Ovary (tissue), 3 donors: ENCODE data around the gene GABRB2.

ENCODE experiments used
- CTCF ChIP-seq, 3 donors: fragments of 450-650 bp in 2 of 3; fragments of 200-600 bp in 1 of 3; IDR thresholded peaks; one replicate each; pipeline versions ENCODE4 v1.5.1 to v1.8.0; 2016 to 2022; ENCODE audit warnings: antibody characterized with exemption in 3 of 3, mild to moderate bottlenecking in 1 of 3
- POLR2A ChIP-seq: fragments of 450-650 bp; IDR thresholded peaks from one replicate; pipeline ENCODE4 v1.6.1; 2017; ENCODE audit warnings: antibody characterized with exemption, mild to moderate bottlenecking, moderate library complexity
- donor health status: DM: no; HTN: no; CAD: no.

DNA sequence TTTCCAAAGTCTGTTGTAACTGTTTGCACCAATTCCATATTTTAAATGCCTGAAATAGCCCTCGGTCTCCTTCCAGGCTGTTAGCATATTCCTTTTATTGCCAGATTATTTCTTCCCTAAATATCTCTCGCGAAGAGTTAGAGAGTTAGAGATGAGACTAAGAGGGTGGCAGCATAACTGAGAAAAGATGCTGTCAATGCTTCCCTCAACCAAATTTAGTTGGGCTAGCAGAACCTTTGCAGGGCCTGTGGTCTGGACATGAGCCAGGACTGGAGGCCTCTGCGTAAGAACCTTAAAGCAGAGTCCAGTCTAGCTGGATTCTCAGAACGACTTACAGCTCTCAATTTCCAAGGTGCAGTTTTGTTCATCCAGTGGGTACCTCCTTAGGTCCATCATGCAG is 135.9 kb downstream of the GABRB2 start:
- TF ChIP-seq CTCF (IDR thresholded peaks at IDR 0.05) (no peak), POLR2A (no peak)
